NT2/D1 (cell line): Measurements from ENCODE around the gene DYNLT4.
"Not testable (repeated sequence)": the region's sequence is repeated elsewhere in the genome, so short reads cannot be mapped to it uniquely, and the experiment has no call there.

ENCODE experiments used
- DNase-seq: peaks from one replicate; pipeline ENCODE4 v3.0.0-alpha.2; 2011; ENCODE audit warnings: low read depth, low spot score
- H3K27me3 ChIP-seq: 2 replicates; pipeline ENCODE4 v1.6.0; 2011; ENCODE audit warnings: mild to moderate bottlenecking; ENCODE audit not compliant: insufficient read length, insufficient read depth
- H3K36me3 ChIP-seq: 2 replicates; pipeline ENCODE4 v1.6.1; 2011; ENCODE audit warnings: mild to moderate bottlenecking, low read length, mixed read lengths; ENCODE audit not compliant: insufficient read depth, insufficient read length
- H3K4me1 ChIP-seq: 2 replicates; pipeline ENCODE4 v1.5.1; 2011; ENCODE audit not compliant: insufficient read depth, insufficient read length
- H3K4me3 ChIP-seq: 2 replicates; pipeline ENCODE4 v1.5.1; 2011; ENCODE audit warnings: low read depth; ENCODE audit not compliant: insufficient read length
- H3K9ac ChIP-seq: 2 replicates; pipeline ENCODE4 v1.6.0; 2011; ENCODE audit warnings: low read depth; ENCODE audit not compliant: insufficient read length
- H3K9me3 ChIP-seq: 2 replicates; pipeline ENCODE4 v1.5.1; 2011; ENCODE audit warnings: mild to moderate bottlenecking, low read length; ENCODE audit not compliant: insufficient read depth
- SUZ12 ChIP-seq: IDR thresholded peaks from 2 replicates; pipeline ENCODE4 v1.6.1; 2011; ENCODE audit not compliant: insufficient read length, insufficient read depth; ENCODE audit errors: extremely low read depth
- YY1 ChIP-seq: IDR thresholded peaks from 2 replicates; pipeline ENCODE4 v1.6.1; 2011; ENCODE audit not compliant: insufficient read length, insufficient read depth
- ZNF274 ChIP-seq: IDR thresholded peaks from 2 replicates; pipeline ENCODE4 v1.6.1; 2011; ENCODE audit warnings: mild to moderate bottlenecking, low read depth, low read length

The DYNLT4 gene

GRCh38 chr1:44776730-44777068 lies 30.5 kb downstream of the DYNLT4 start:
- H3K4me1 ChIP-seq, result peaks cover 11% of the 10 kb centered on the region
- no peak for TF ChIP-seq YY1
- TF ChIP-seq SUZ12, result no peak
- TF ChIP-seq ZNF274, result no peak
- no peak for DNase-seq
- peaks cover 62% of the 10 kb centered on the region for H3K36me3 ChIP-seq
- H3K4me3 ChIP-seq, result peak overlapping the region; percentile 100
- no peaks in the 10 kb centered on the region for H3K9me3 ChIP-seq
- H3K9ac ChIP-seq, result peak overlapping the region; percentile 100
- no peaks in the 10 kb centered on the region for H3K27me3 ChIP-seq

- H3K36me3 ChIP-seq, result peaks cover 57% of the 10 kb centered on the region
- no peak for DNase-seq
Observed at GRCh38 chr1:44775930-44776729, 31.0 kb downstream of the DYNLT4 start.

GRCh38 chr1:44775078-44775929 lies 31.8 kb downstream of the DYNLT4 start, which contains the start of gene RPS8:
Gene RPS8 (plus strand): TSS chr1:44775540. CDS start chr1:44775597, 57 bp downstream.
- peak; percentile 97 for DNase-seq
- peaks cover 11% of the 10 kb centered on the region for H3K4me1 ChIP-seq
- no peaks in the 10 kb centered on the region for H3K27me3 ChIP-seq
- TF ChIP-seq YY1, result peak; percentile 33
- TF ChIP-seq SUZ12, result no peak
- no peak for TF ChIP-seq ZNF274
- peak within 1 kb of the TSS; percentile 100 for H3K4me3 ChIP-seq
- H3K36me3 ChIP-seq, result peaks cover 48% of the 10 kb centered on the region
- peak within 1 kb of the TSS; percentile 100 for H3K9ac ChIP-seq
- H3K9me3 ChIP-seq, result no peaks in the 10 kb centered on the region

More at GRCh38 chr1:44775930-44776729, 31.0 kb downstream of the DYNLT4 start:
- Histone ChIP-seq H3K9me3 (no peaks in the 10 kb centered on the region), H3K27me3 (no peaks in the 10 kb centered on the region), H3K9ac (peak overlapping the region; percentile 100), H3K4me3 (peak overlapping the region; percentile 100), H3K4me1 (peaks cover 11% of the 10 kb centered on the region)
- TF ChIP-seq ZNF274 (no peak), SUZ12 (no peak), YY1 (no peak)

DNA sequence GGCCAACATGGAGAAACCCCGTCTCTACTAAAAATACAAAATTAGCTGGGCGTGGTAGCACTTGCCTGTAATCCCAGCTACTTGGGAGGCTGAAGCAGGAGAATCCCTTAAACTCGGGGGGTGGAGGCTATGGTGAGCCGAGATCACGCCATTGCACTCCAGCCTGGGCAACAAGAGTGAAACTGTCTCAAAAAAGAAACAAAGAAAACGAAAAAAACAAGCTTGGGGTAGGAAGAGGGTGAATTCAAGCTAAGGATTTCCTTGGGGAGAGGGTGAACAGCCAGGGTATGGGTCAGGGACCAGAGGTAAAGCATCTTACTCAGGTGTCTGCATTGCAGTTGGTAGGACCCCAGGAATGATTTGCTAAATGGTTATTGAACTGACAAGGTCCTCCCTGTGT lies 40.7 kb downstream of the DYNLT4 start:
- H3K36me3 ChIP-seq, result peaks cover 72% of the 10 kb centered on the region
- not testable (repeated sequence) for H3K9ac ChIP-seq, H3K9me3 ChIP-seq, H3K27me3 ChIP-seq, H3K4me3 ChIP-seq, DNase-seq, H3K4me1 ChIP-seq

DNA sequence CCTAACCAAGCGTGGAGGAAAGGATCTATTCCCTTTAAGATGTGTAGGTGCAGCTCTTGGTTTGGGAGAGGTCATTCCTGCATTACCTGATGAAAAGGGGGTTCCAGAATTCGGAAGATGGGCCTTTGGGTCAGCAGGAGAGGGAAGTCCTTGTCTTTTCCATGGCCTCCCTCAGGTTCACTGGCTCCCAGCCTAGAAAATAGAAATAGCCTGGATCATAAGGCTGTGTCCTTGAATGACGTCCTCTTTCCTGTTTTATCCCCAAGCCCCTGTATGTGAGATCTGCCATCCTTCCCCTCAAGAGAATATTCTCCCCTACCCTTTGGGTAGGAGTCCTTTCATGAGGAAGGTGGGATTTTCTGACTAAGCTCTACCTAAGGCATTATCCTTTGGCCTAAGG lies 46.3 kb downstream of the DYNLT4 start:
- H3K4me3 ChIP-seq, result no peak overlapping the region
- no peak for DNase-seq
- TF ChIP-seq ZNF274 (no peak), YY1 (no peak), SUZ12 (no peak)
- H3K4me1 ChIP-seq, result no peaks in the 10 kb centered on the region
- no peak overlapping the region for H3K9ac ChIP-seq
- no peaks in the 10 kb centered on the region for H3K27me3 ChIP-seq
- H3K9me3 ChIP-seq, result no peaks in the 10 kb centered on the region
- H3K36me3 ChIP-seq, result peaks cover 89% of the 10 kb centered on the region

GRCh38 chr1:44759077-44759476 lies 48.1 kb downstream of the DYNLT4 start:
- DNase-seq, result no peak
- no peaks in the 10 kb centered on the region for H3K4me1 ChIP-seq
- TF ChIP-seq YY1 (no peak), SUZ12 (no peak), ZNF274 (no peak)
- H3K9me3 ChIP-seq, result no peaks in the 10 kb centered on the region
- H3K36me3 ChIP-seq, result peaks cover 90% of the 10 kb centered on the region
- H3K4me3 ChIP-seq, result no peak overlapping the region
- no peak overlapping the region for H3K9ac ChIP-seq
- no peaks in the 10 kb centered on the region for H3K27me3 ChIP-seq

DNA sequence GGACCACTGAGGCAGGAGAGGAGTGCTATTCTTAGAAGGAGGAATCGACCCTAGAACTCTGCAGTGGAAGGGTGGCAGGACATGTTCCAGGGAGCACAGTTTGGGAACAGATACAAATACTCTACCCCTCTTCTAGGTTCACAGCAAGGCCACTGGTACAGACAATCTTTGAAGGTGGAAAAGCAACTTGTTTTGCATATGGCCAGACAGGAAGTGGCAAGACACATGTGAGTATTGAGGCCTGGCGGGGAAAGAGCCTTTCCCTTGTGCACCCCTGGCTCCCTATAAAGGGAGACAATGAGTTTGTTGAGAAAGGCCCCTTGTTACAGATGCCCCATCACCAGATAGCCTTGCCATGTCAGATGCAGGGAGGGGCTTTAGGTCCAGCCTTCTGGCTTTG lies 49.7 kb downstream of the DYNLT4 start:
- no peak overlapping the region for H3K9ac ChIP-seq
- peaks cover 90% of the 10 kb centered on the region for H3K36me3 ChIP-seq
- no peak for DNase-seq

More for the DNA sequence above, 49.7 kb downstream of the DYNLT4 start:
- Histone ChIP-seq H3K27me3 (no peaks in the 10 kb centered on the region), H3K9me3 (no peaks in the 10 kb centered on the region), H3K4me3 (no peak overlapping the region), H3K4me1 (no peaks in the 10 kb centered on the region)
- TF ChIP-seq YY1, result no peak
- no peak for TF ChIP-seq ZNF274
- no peak for TF ChIP-seq SUZ12
